Stimulated activated CD8-positive, alpha-beta memory T cell treated with anti-CD3 and anti-CD28 coated beads, Interleukin-7, amount 100 ng/mL, for 4 hours (primary cell): ENCODE data around the gene EMCN.
"Not testable (repeated sequence)": the region's sequence is repeated elsewhere in the genome, so short reads cannot be mapped to it uniquely, and the experiment has no call there.

Experiments used
- DNase-seq, 2 donors: peaks; one replicate each; pipeline ENCODE4 v3.0.0-alpha.2; 2020; ENCODE audit warnings: low read depth in 2 of 2

Gene EMCN

GRCh38 chr4:100517864-100518341 lies at the start of gene EMCN:
Gene EMCN (minus strand): TSS chr4:100518022. CDS start chr4:100517914, 108 bp downstream.
- DNase-seq, result no peak

- DNase-seq, result no peak
Measured at GRCh38 chr4:100566396-100566795, 48.6 kb upstream of the EMCN start.

GRCh38 chr4:100557306-100557705 lies 39.5 kb upstream of the EMCN start:
- DNase-seq, result no peak

- no peak for DNase-seq
Measured at GRCh38 chr4:100555611-100556337, 38.0 kb upstream of the EMCN start.

GRCh38 chr4:100548200-100548560 lies 30.4 kb upstream of the EMCN start:
- no peak for DNase-seq

- DNase-seq, result no peak
Measured at GRCh38 chr4:100547541-100548199, 29.8 kb upstream of the EMCN start.

- DNase-seq, result no peak
Measured at GRCh38 chr4:100545427-100545826, 27.6 kb upstream of the EMCN start.

GRCh38 chr4:100540131-100540530 lies 22.3 kb upstream of the EMCN start:
- no peak for DNase-seq

- no peak for DNase-seq
Measured at GRCh38 chr4:100539706-100540105, 21.9 kb upstream of the EMCN start.

GRCh38 chr4:100533741-100534140 lies 15.9 kb upstream of the EMCN start:
- DNase-seq, result no peak

GRCh38 chr4:100530161-100530560 lies 12.3 kb upstream of the EMCN start:
- DNase-seq, result not testable (repeated sequence)

GRCh38 chr4:100525686-100526085 lies 7.9 kb upstream of the EMCN start:
- DNase-seq, result no peak

GRCh38 chr4:100519205-100519604 lies 1.4 kb upstream of the EMCN start:
- no peak for DNase-seq

GRCh38 chr4:100516225-100516624 lies 1.6 kb downstream of the EMCN start:
- DNase-seq, result no peak

GRCh38 chr4:100511896-100512295 lies 5.9 kb downstream of the EMCN start:
- no peak for DNase-seq

- no peak for DNase-seq
Measured at GRCh38 chr4:100510551-100510950, 7.3 kb downstream of the EMCN start.

- DNase-seq, result no peak
Measured at GRCh38 chr4:100509386-100509785, 8.4 kb downstream of the EMCN start.

- DNase-seq, result no peak
Measured at GRCh38 chr4:100508691-100509090, 9.1 kb downstream of the EMCN start.

- DNase-seq, result no peak
Measured at GRCh38 chr4:100504086-100504874, 13.5 kb downstream of the EMCN start.

- DNase-seq, result no peak
Measured at GRCh38 chr4:100497791-100498190, 20.0 kb downstream of the EMCN start.

- DNase-seq, result no peak
Measured at GRCh38 chr4:100495074-100495473, 22.7 kb downstream of the EMCN start.

GRCh38 chr4:100494166-100494565 lies 23.7 kb downstream of the EMCN start:
- no peak for DNase-seq

- no peak for DNase-seq
Measured at GRCh38 chr4:100493756-100494155, 24.1 kb downstream of the EMCN start.
